B cell (primary cell): Measurements from ENCODE around the gene TM6SF1. TPM values are rescaled to one million over a fixed set of nuclear protein-coding genes. Genes with fewer than 3 reads are reported as not detected.

ENCODE experiments used
- ATAC-seq: fragments of 200-7000 bp; cut with Tn5 transposase; one replicate; pipeline ENCODE4 v1.10.0; 2021; ENCODE audit warnings: low read depth, mild to moderate bottlenecking, moderate number of reproducible peaks, moderate library complexity
- CTCF ChIA-PET: fragments of 350-600 bp; sonication (Branson Sonifier 250); formaldehyde crosslinking; loops from one replicate; lab custom pipeline; 2021; ENCODE audit warnings: antibody characterized with exemption, inconsistent platforms; lab: Charles Lee
- POLR2A ChIA-PET: fragments of 350-600 bp; sonication (Branson Sonifier 250); formaldehyde crosslinking; loops from one replicate; lab custom pipeline; 2021; ENCODE audit warnings: antibody characterized with exemption; lab: Charles Lee
- DNase-seq: peaks from one replicate; pipeline ENCODE4 v3.0.0; 2013
- H2AFZ ChIP-seq: 2 replicates; pipeline ENCODE4 v1.6.1; 2012; ENCODE audit warnings: mild to moderate bottlenecking, low read depth, low read length; ENCODE audit not compliant: insufficient read depth, poor library complexity, severe bottlenecking
- H3K27ac ChIP-seq, 2 donors: 1 replicate in 1 of 2; 2 replicates in 1 of 2; pipeline ENCODE4 v1.5.1; 2012 to 2013; ENCODE audit warnings: low read length in 2 of 2, mild to moderate bottlenecking in 2 of 2, moderate library complexity in 1 of 2
- H3K27me3 ChIP-seq, 4 experiments: fragments of 200-600 bp in 1 of 4; sonication (generic) in 1 of 4; replicated peaks in 1 of 4; 1 replicate in 2 of 4; 2 replicates in 2 of 4; pipeline versions ENCODE4 v1.6.1 to v1.7.0; 2013 to 2016; ENCODE audit warnings: low read length in 3 of 4, mild to moderate bottlenecking in 2 of 4, mixed read lengths in 1 of 4, moderate library complexity in 1 of 4; ENCODE audit not compliant: insufficient read depth in 4 of 4, control insufficient read depth in 3 of 4; ENCODE audit errors: control extremely low read depth in 1 of 4
- H3K36me3 ChIP-seq, 2 experiments: replicated peaks in 1 of 2; 1 replicate in 1 of 2; 2 replicates in 1 of 2; pipeline versions ENCODE4 v1.6.1 to v1.7.1; 2013; ENCODE audit warnings: low read length in 1 of 2; ENCODE audit not compliant: insufficient read depth in 2 of 2, control insufficient read depth in 1 of 2; ENCODE audit errors: control extremely low read depth in 1 of 2, extremely low read depth in 1 of 2
- H3K4me1 ChIP-seq, 2 donors: fragments of 200-600 bp in 1 of 2; sonication (generic) in 1 of 2; 1 replicate in 1 of 2; 2 replicates in 1 of 2; pipeline versions ENCODE4 v1.5.1 to v1.6.1; 2013 to 2017; ENCODE audit warnings: low read length in 2 of 2; ENCODE audit not compliant: control insufficient read depth in 2 of 2, insufficient read depth in 2 of 2
- H3K4me2 ChIP-seq: replicated peaks from 2 replicates; pipeline ENCODE3; 2012; ENCODE audit warnings: mild to moderate bottlenecking, low read depth, low read length; ENCODE audit not compliant: poor library complexity, severe bottlenecking
- H3K4me3 ChIP-seq, 5 experiments: fragments of 200-600 bp in 1 of 5; sonication (generic) in 1 of 5; 1 replicate in 3 of 5; 2 replicates in 2 of 5; pipeline versions ENCODE4 v1.5.1 to v1.7.0; 2011 to 2016; ENCODE audit warnings: low read length in 4 of 5, mild to moderate bottlenecking in 4 of 5, low read depth in 2 of 5, control low read depth in 1 of 5, moderate library complexity in 1 of 5; ENCODE audit not compliant: insufficient read depth in 1 of 5; ENCODE audit errors: control extremely low read depth in 1 of 5, extremely low read depth in 1 of 5
- H3K79me2 ChIP-seq: fragments of 200-600 bp; sonication (generic); one replicate; pipeline ENCODE4 v1.6.0; 2016; ENCODE audit warnings: low read length; ENCODE audit not compliant: control insufficient read depth, insufficient read depth
- H3K9ac ChIP-seq: fragments of 200-600 bp; sonication (generic); 2 replicates; pipeline ENCODE4 v1.6.1; 2017; ENCODE audit warnings: mild to moderate bottlenecking, low read length, moderate library complexity
- H3K9me3 ChIP-seq, 3 donors: one replicate each; pipeline versions ENCODE4 v1.6.1 to v1.7.1; 2013; ENCODE audit warnings: low read length in 2 of 3; ENCODE audit not compliant: control insufficient read depth in 2 of 3, insufficient read depth in 1 of 3; ENCODE audit errors: control extremely low read depth in 1 of 3
- H4K20me1 ChIP-seq: 2 replicates; pipeline ENCODE4 v1.6.0; 2012; ENCODE audit warnings: mild to moderate bottlenecking, low read length; ENCODE audit not compliant: insufficient read depth, control insufficient read depth, poor library complexity, severe bottlenecking
- H3K27ac Mint-ChIP-seq: one replicate; pipeline ENCODE4 v1.8.0; 2021; ENCODE audit warnings: mixed read lengths
- H3K27me3 Mint-ChIP-seq: one replicate; pipeline ENCODE4 v1.8.0; 2021; ENCODE audit warnings: mixed read lengths
- H3K4me1 Mint-ChIP-seq: one replicate; pipeline ENCODE4 v1.8.0; 2021; ENCODE audit warnings: mixed read lengths
- H3K4me3 Mint-ChIP-seq: one replicate; pipeline ENCODE4 v1.8.0; 2021; ENCODE audit warnings: mixed read lengths
- H3K9me3 Mint-ChIP-seq: one replicate; pipeline ENCODE4 v1.8.0; 2022; ENCODE audit warnings: mixed read lengths; ENCODE audit not compliant: insufficient read depth
- CTCF ChIP-seq: fragments of 200-600 bp; IDR thresholded peaks from one replicate; pipeline ENCODE4 v1.8.0; 2022; ENCODE audit warnings: antibody characterized with exemption, mild to moderate bottlenecking
- EZH2 ChIP-seq: IDR thresholded peaks from 2 replicates; pipeline ENCODE4 v1.6.1; 2012; ENCODE audit warnings: borderline replicate concordance, low read depth, mild to moderate bottlenecking, moderate library complexity, low read length; ENCODE audit not compliant: insufficient read depth, poor library complexity, severe bottlenecking
- WGBS: methylation state at CpG from one replicate; pipeline ENCODE4 v1.1.5; 2013; ENCODE audit warnings: missing lambda C conversion rate; ENCODE audit not compliant: insufficient coverage; 5-methylcytosine and 5-hydroxymethylcytosine counted together
- intact Hi-C: fragments of 100-400 bp; cut with micrococcal nuclease; formaldehyde crosslinking; loops from one replicate; pipeline ENCODE4 v1.10.0; 2022
- polyA plus RNA-seq: library from polyadenylated mRNA; depleted of rRNA; stranded (reverse); fragments of >200 nt; gene quantifications from 2 replicates; pipeline ENCODE4 v1.2.3, GENCODE V29; 2012
- total RNA-seq, 2 donors: library from RNA; stranded (reverse); fragments of 120-200 nt in 1 of 2; gene quantifications; 1 replicate in 1 of 2; 2 replicates in 1 of 2; pipeline versions ENCODE4 v1.2.3 to v1.2.4, GENCODE V29; 2013 to 2022

Gene TM6SF1
- total and polyA plus RNA-seq, 2 donors (not counting 1 experiment from before 2014, with no cell fraction given) = 1.1 to 1.6 TPM

DNA sequence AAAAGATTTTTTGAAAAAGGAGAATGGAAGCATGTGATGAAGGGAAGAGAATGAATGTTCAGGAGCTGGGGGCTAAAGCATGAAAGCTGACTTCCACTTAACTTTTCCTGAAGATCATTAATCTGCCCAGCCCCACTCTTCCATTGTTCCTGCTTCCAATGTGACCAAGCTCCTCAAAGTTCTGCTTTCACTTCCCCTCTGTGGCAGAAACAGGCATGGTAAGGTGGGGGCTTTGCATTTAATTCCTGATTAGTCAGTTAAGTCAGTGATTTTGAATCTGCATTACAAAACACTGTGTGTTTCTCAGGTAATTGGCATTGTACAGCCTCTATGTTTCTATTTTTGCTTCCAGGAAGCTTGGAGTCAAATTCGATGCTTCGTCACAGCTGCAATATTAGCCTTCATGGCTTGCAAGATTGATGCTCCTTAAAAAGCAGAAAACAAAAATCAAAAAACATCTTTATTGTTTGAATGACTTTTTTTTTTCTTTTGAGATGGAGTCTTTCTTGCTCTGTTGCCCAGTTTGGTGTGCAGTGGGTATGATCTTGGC is 7.3 kb upstream of the TM6SF1 start:
- Mint-ChIP-seq H3K27me3 (peaks cover 35% of the 10 kb centered on the region), H3K4me1 (no peaks in the 10 kb centered on the region), H3K27ac (no peak overlapping the region), H3K4me3 (no peak overlapping the region), H3K9me3 (no peaks in the 10 kb centered on the region)
- Histone ChIP-seq H3K36me3 (no peaks in the 10 kb centered on the region), H3K4me3 (no peak overlapping the region), H3K27ac (no peak overlapping the region), H3K79me2 (no peaks in the 10 kb centered on the region), H4K20me1 (no peaks in the 10 kb centered on the region), H2AFZ (no peak overlapping the region), H3K4me2 (no peak overlapping the region), H3K9me3 (peaks cover 0 to 6% (median 2%) of the 10 kb centered on the region in 3 donors), H3K27me3 (peaks cover 0 to 3% (median 0%) of the 10 kb centered on the region in 4 experiments), H3K9ac (no peak overlapping the region), H3K4me1 (no peaks in the 10 kb centered on the region)
- TF ChIP-seq EZH2 (no peak), CTCF (no peak)
- POLR2A ChIA-PET = no interaction called here
- no peak for DNase-seq
- ATAC-seq = no peak
- intact Hi-C loops = no loop called here
- no CpG with 5 or more reads among the region's 2 CpGs for WGBS
- CTCF ChIA-PET = no interaction called here

GRCh38 chr15:83102346-83102745 is 5.1 kb upstream of the TM6SF1 start:
- Histone ChIP-seq H3K4me3 (no peak overlapping the region), H2AFZ (no peak overlapping the region), H3K9me3 (peaks cover 0 to 6% (median 2%) of the 10 kb centered on the region in 3 donors), H3K79me2 (no peaks in the 10 kb centered on the region), H3K4me2 (no peak overlapping the region), H3K36me3 (no peaks in the 10 kb centered on the region), H3K9ac (no peak overlapping the region), H4K20me1 (no peaks in the 10 kb centered on the region), H3K27ac (no peak overlapping the region), H3K4me1 (peaks cover 0 to 6% of the 10 kb centered on the region in 2 donors), H3K27me3 (peaks cover 0 to 2% (median 0%) of the 10 kb centered on the region in 4 experiments)
- no peaks in the 10 kb centered on the region for H3K9me3 Mint-ChIP-seq
- DNase-seq = no peak
- no peak for ATAC-seq
- POLR2A ChIA-PET = no interaction called here
- 100% methylated on average over 2 of the region's 2 CpGs for WGBS
- CTCF ChIA-PET = no interaction called here
- no peak overlapping the region for H3K4me3 Mint-ChIP-seq
- no peak for TF ChIP-seq EZH2
- TF ChIP-seq CTCF = no peak
- intact Hi-C loops = no loop called here
- H3K4me1 Mint-ChIP-seq = peaks cover 5% of the 10 kb centered on the region
- H3K27ac Mint-ChIP-seq = no peak overlapping the region
- H3K27me3 Mint-ChIP-seq = peaks cover 38% of the 10 kb centered on the region
